Endothelial cell of umbilical vein (primary cell): ENCODE measurements around the gene SYT2. TPM values are rescaled to one million over a fixed set of nuclear protein-coding genes. Genes with fewer than 3 reads are reported as not detected.
"Not testable (repeated sequence)": the region's sequence is repeated elsewhere in the genome, so short reads cannot be mapped to it uniquely, and the experiment has no call there.

Experiments used
- BruUV-seq: library from RNA; stranded (reverse); fragments of 400-500 nt; replicated peaks from 2 replicates; lab custom pipeline; 2021; lab: Mats Ljungman, UMichigan
- CTCF ChIA-PET: fragments of 300-600, 350-600 bp; sonication (Branson Sonifier 250); formaldehyde crosslinking; loops from one replicate; lab custom pipeline; 2021; ENCODE audit warnings: antibody characterized with exemption, inconsistent platforms; lab: Charles Lee
- POLR2A ChIA-PET: fragments of 300-600, 350-600 bp; sonication (Branson Sonifier 250); formaldehyde crosslinking; loops from one replicate; lab custom pipeline; 2021; ENCODE audit warnings: antibody characterized with exemption, inconsistent platforms; lab: Charles Lee
- DNase-seq: peaks from one replicate; pipeline ENCODE4 v3.0.0-alpha.2; 2011; ENCODE audit warnings: low read depth, low spot score
- FAIRE-seq: peaks from 2 replicates; lab custom pipeline; 2011; peaks lifted over from hg19 to GRCh38; lab: Jason Lieb, UNC
- H2AFZ ChIP-seq: 2 replicates; pipeline ENCODE4 v1.6.0; 2012; ENCODE audit warnings: low read depth, low read length, control low read depth, inconsistent platforms
- H3K27ac ChIP-seq: 2 replicates; pipeline ENCODE4 v1.5.1; 2011; ENCODE audit warnings: low read depth, mild to moderate bottlenecking, control low read depth, low read length, moderate library complexity; ENCODE audit not compliant: insufficient read depth
- H3K27me3 ChIP-seq, 2 experiments: 2 replicates each; pipeline versions ENCODE4 v1.6.0 to v1.6.1; 2011; ENCODE audit warnings: low read length in 2 of 2, mixed read lengths in 1 of 2; ENCODE audit not compliant: control insufficient read depth in 2 of 2, insufficient read depth in 2 of 2
- H3K36me3 ChIP-seq, 2 experiments: 2 replicates in 1 of 2; 3 replicates in 1 of 2; pipeline ENCODE4 v1.5.1; 2011; ENCODE audit warnings: low read length in 2 of 2, mild to moderate bottlenecking in 1 of 2, moderate library complexity in 1 of 2; ENCODE audit not compliant: control insufficient read depth in 2 of 2, insufficient read depth in 2 of 2; ENCODE audit errors: extremely low read depth in 1 of 2
- H3K4me1 ChIP-seq: 3 replicates; pipeline ENCODE4 v1.5.1; 2011; ENCODE audit warnings: mild to moderate bottlenecking, low read length; ENCODE audit not compliant: control insufficient read depth, insufficient read depth; ENCODE audit errors: extremely low read depth
- H3K4me2 ChIP-seq: 2 replicates; pipeline ENCODE4 v1.6.1; 2011; ENCODE audit warnings: low read length, control low read depth, mixed read lengths; ENCODE audit not compliant: insufficient read depth
- H3K4me3 ChIP-seq, 3 experiments: fragments of 200-600 bp in 1 of 3; sonication (generic), shearing (Covaris generic) in 1 of 3; replicated peaks in 1 of 3; 2 replicates each; pipeline ENCODE4 v1.5.1; 2011 to 2016; ENCODE audit warnings: control low read depth in 3 of 3, low read length in 3 of 3, mild to moderate bottlenecking in 2 of 3, inconsistent platforms in 1 of 3, low read depth in 1 of 3, moderate library complexity in 1 of 3; ENCODE audit not compliant: insufficient read depth in 1 of 3
- H3K79me2 ChIP-seq: 2 replicates; pipeline ENCODE4 v1.6.0; 2012; ENCODE audit warnings: low read length, inconsistent platforms; ENCODE audit not compliant: control insufficient read depth, insufficient read depth
- H3K9ac ChIP-seq: replicated peaks from 2 replicates; pipeline ENCODE3; 2011; ENCODE audit warnings: low read length, control low read depth; ENCODE audit not compliant: insufficient read depth; ENCODE audit errors: extremely low read depth
- H3K9me1 ChIP-seq: replicated peaks from 3 replicates; pipeline ENCODE4 v1.6.0; 2011; ENCODE audit warnings: mild to moderate bottlenecking, low read length; ENCODE audit not compliant: control insufficient read depth, insufficient read depth; ENCODE audit errors: extremely low read depth
- H3K9me3 ChIP-seq: replicated peaks from 2 replicates; pipeline ENCODE4 v1.5.1; 2012; ENCODE audit warnings: low read length, inconsistent platforms; ENCODE audit not compliant: control insufficient read depth, insufficient read depth
- H4K20me1 ChIP-seq: replicated peaks from 2 replicates; pipeline ENCODE3; 2011; ENCODE audit warnings: mild to moderate bottlenecking, low read length; ENCODE audit not compliant: control insufficient read depth, insufficient read depth; ENCODE audit errors: extremely low read depth
- GATA2 ChIP-seq: IDR thresholded peaks from 2 replicates; pipeline ENCODE4 v1.7.0; 2011; ENCODE audit warnings: low read depth, mild to moderate bottlenecking, moderate library complexity, mixed read lengths, low read length; ENCODE audit not compliant: insufficient read length, insufficient read depth
- POLR2AphosphoS5 ChIP-seq: IDR thresholded peaks from 2 replicates; pipeline ENCODE4 v1.6.1; 2012; ENCODE audit warnings: low read depth, mild to moderate bottlenecking, control low read depth, low read length, moderate library complexity; ENCODE audit not compliant: insufficient read depth
- dilution Hi-C: fragments of 300-500 bp; cut with MboI; formaldehyde crosslinking; loops from one replicate; pipeline ENCODE4 v1.15.0; 2019; ENCODE audit warnings: low sequenced_read_pairs; ENCODE audit not compliant: extremely low pct_ligation_motif_present
- intact Hi-C: fragments of 100-400 bp; cut with micrococcal nuclease; formaldehyde crosslinking; loops from one replicate; pipeline ENCODE4 v1.10.0; 2022
- polyA plus RNA-seq, 4 experiments: library from polyadenylated mRNA; depleted of rRNA in 3 of 4; stranded (reverse) in 3 of 4; unstranded in 1 of 4; fragments of >200 nt; gene quantifications; 2 replicates each; pipeline versions ENCODE4 v1.2.1 to v1.2.3, GENCODE V29; 2011 to 2012; ENCODE audit warnings: missing spikeins in 1 of 4
- total RNA-seq: library from RNA; stranded (reverse); gene quantifications from 2 replicates; pipeline ENCODE4 v1.2.3, GENCODE V29; 2021
- TF ChIP-seq, protein P1 (sequence below): IDR thresholded peaks from 2 replicates; pipeline ENCODE4 v1.6.1; 2011; ENCODE audit not compliant: insufficient read depth, insufficient read length

The SYT2 gene
- total and polyA plus RNA-seq, 2 donors (not counting 3 experiments of a cell fraction or from before 2014, with no cell fraction given): not detected

DNA sequence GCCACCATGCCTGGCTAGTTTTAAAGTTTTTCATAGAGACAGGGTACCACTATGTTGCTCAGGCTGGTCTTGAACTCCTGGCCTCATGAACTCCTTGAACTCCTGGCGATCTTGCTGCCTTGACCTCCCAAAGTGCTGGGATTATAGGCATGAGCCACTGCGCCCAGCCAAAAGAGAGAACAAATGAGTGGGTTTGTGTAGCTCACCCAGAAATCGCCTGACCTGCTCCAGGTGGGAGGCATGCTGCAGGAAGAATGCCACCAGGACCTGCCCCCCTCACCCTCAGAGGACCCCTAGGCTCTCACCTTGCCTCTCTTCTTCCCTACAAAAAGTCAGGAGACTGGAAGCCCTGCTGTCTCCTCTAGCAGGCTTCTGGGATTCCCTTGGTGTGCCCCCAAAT lies 88.8 kb downstream of the SYT2 start:
- no peaks in the 10 kb centered on the region for H3K9me3 ChIP-seq
- TF ChIP-seq GATA2 (no peak), POLR2AphosphoS5 (no peak)
- TF ChIP-seq, protein P1, sequence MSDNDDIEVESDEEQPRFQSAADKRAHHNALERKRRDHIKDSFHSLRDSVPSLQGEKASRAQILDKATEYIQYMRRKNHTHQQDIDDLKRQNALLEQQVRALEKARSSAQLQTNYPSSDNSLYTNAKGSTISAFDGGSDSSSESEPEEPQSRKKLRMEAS: no peak

GRCh38 chr1:202620036-202620435 lies 90.2 kb downstream of the SYT2 start:
- BruUV-seq, dilution Hi-C loops, H3K79me2 ChIP-seq, DNase-seq, CTCF ChIA-PET, intact Hi-C loops, H3K9me1 ChIP-seq, H2AFZ ChIP-seq, FAIRE-seq, H3K36me3 ChIP-seq, H3K4me3 ChIP-seq, H3K9me3 ChIP-seq, H3K27me3 ChIP-seq, H3K4me2 ChIP-seq, H4K20me1 ChIP-seq, H3K9ac ChIP-seq, H3K27ac ChIP-seq, POLR2A ChIA-PET: not testable (repeated sequence)
- peaks cover 12% of the 10 kb centered on the region for H3K4me1 ChIP-seq

More for the DNA sequence above, 88.8 kb downstream of the SYT2 start:
- BruUV-seq: no TSS peak
- no peaks in the 10 kb centered on the region for H3K27me3 ChIP-seq
- no peak overlapping the region for H3K4me2 ChIP-seq
- no peaks in the 10 kb centered on the region for H3K79me2 ChIP-seq
- FAIRE-seq (no peak), DNase-seq (no peak)
- H3K9ac ChIP-seq: no peak overlapping the region
- POLR2A ChIA-PET: no interaction called here
- no peak overlapping the region for H2AFZ ChIP-seq
- no peak overlapping the region for H3K27ac ChIP-seq
- H4K20me1 ChIP-seq: no peaks in the 10 kb centered on the region
- H3K9me1 ChIP-seq: no peaks in the 10 kb centered on the region
- dilution Hi-C loops: no loop called here
- CTCF ChIA-PET: interaction anchor here (0.6 to 1.2 kb wide), 3 partner anchors 22 to 157 kb away, joined by 3 to 5 read pairs (median 3); no protein-coding TSS in a partner anchor
- no peak overlapping the region for H3K4me3 ChIP-seq
- no peaks in the 10 kb centered on the region for H3K4me1 ChIP-seq
- no peaks in the 10 kb centered on the region for H3K36me3 ChIP-seq
- intact Hi-C loops: no loop called here
